GM12865 (cell line): ENCODE measurements around the gene PPP1R1B.

Experiments
- DNase-seq: peaks from one replicate; pipeline ENCODE4 v3.0.0; 2010; ENCODE audit warnings: low read depth
- H3K4me3 ChIP-seq: 2 replicates; pipeline ENCODE4 v1.5.1; 2011; ENCODE audit warnings: mild to moderate bottlenecking, low read depth, low read length, control low read depth
- CTCF ChIP-seq: IDR thresholded peaks from 2 replicates; pipeline ENCODE4 v1.5.1; 2011; ENCODE audit warnings: low read length, control low read depth, low read depth, inconsistent platforms; ENCODE audit not compliant: insufficient read depth; ENCODE audit errors: missing control alignments

Gene PPP1R1B

GRCh38 chr17:39597372-39598046 lies 29.2 kb upstream of the PPP1R1B start:
- TF ChIP-seq CTCF, result no peak
- H3K4me3 ChIP-seq, result no peak overlapping the region
- DNase-seq, result no peak

- no peak overlapping the region for H3K4me3 ChIP-seq
- DNase-seq, result no peak
- no peak for TF ChIP-seq CTCF
Measured at GRCh38 chr17:39598047-39598481, 28.7 kb upstream of the PPP1R1B start.

- no peak overlapping the region for H3K4me3 ChIP-seq
- DNase-seq, result no peak
- TF ChIP-seq CTCF, result no peak
Measured at GRCh38 chr17:39598630-39599003, 28.1 kb upstream of the PPP1R1B start.

GRCh38 chr17:39599004-39599664 lies 27.6 kb upstream of the PPP1R1B start:
- no peak for TF ChIP-seq CTCF
- H3K4me3 ChIP-seq, result no peak overlapping the region
- DNase-seq, result no peak

- no peak overlapping the region for H3K4me3 ChIP-seq
- DNase-seq, result no peak
- no peak for TF ChIP-seq CTCF
Measured at GRCh38 chr17:39599665-39600231, 27.0 kb upstream of the PPP1R1B start.

- no peak for DNase-seq
- H3K4me3 ChIP-seq, result no peak overlapping the region
- no peak for TF ChIP-seq CTCF
Measured at GRCh38 chr17:39600288-39600996, 26.3 kb upstream of the PPP1R1B start.
